Measurements from ENCODE around the gene THSD4. TPM values are rescaled to one million over a fixed set of nuclear protein-coding genes. Genes with fewer than 3 reads are reported as not detected.

The THSD4 gene
- total RNA-seq, 4 donors from 2014 or later: 16.6 to 25.3 (median 24.1) TPM

DNA sequence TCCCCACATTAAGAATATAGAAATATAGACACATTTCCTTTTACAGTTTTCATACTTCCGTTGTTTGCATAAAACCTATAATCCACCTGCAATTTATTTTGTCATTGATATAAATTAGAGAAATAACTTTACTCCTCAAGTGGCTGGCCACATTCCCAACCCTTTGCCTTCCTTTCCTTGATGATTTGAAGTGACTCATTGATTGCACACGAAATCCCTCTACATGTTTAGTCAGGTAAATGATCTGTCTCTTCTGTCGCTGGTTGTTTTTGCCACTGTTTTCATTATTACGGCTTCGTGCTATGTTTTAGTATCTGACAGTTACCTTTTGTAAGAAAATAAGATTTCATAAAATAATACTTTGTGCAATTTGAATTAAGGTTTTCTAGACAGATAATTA, 422.9 kb downstream of the THSD4 start:
- no peaks in the 10 kb centered on the region for H3K4me1 ChIP-seq
- H3K27me3 ChIP-seq: no peaks in the 10 kb centered on the region
- no peak overlapping the region for H3K27ac ChIP-seq
- 65% methylated on average over 5 of the region's 5 CpGs for WGBS
- no peak overlapping the region for H3K4me3 ChIP-seq
- DNase-seq (ENCODE audit: low spot score in 2 of 2): no peak
- TF ChIP-seq EP300 (IDR thresholded peaks at IDR 0.05) (no peak), POLR2AphosphoS5 (IDR thresholded peaks at IDR 0.05) (no peak)
- TF ChIP-seq, protein P1, sequence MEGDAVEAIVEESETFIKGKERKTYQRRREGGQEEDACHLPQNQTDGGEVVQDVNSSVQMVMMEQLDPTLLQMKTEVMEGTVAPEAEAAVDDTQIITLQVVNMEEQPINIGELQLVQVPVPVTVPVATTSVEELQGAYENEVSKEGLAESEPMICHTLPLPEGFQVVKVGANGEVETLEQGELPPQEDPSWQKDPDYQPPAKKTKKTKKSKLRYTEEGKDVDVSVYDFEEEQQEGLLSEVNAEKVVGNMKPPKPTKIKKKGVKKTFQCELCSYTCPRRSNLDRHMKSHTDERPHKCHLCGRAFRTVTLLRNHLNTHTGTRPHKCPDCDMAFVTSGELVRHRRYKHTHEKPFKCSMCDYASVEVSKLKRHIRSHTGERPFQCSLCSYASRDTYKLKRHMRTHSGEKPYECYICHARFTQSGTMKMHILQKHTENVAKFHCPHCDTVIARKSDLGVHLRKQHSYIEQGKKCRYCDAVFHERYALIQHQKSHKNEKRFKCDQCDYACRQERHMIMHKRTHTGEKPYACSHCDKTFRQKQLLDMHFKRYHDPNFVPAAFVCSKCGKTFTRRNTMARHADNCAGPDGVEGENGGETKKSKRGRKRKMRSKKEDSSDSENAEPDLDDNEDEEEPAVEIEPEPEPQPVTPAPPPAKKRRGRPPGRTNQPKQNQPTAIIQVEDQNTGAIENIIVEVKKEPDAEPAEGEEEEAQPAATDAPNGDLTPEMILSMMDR (IDR thresholded peaks at IDR 0.05): no peak
- H3K9me3 ChIP-seq: no peaks in the 10 kb centered on the region
- no peaks in the 10 kb centered on the region for H3K36me3 ChIP-seq

- DNase-seq (ENCODE audit: low spot score in 2 of 2): no peak
- H3K4me3 ChIP-seq: no peak overlapping the region
- H3K9me3 ChIP-seq: no peaks in the 10 kb centered on the region
- TF ChIP-seq POLR2A (IDR thresholded peaks at IDR 0.05) (no peak), EP300 (IDR thresholded peaks at IDR 0.05) (no peak), POLR2AphosphoS5 (IDR thresholded peaks at IDR 0.05) (no peak)
- TF ChIP-seq, protein P1 (IDR thresholded peaks at IDR 0.05): no peak
- no peaks in the 10 kb centered on the region for H3K4me1 ChIP-seq
- 57% methylated on average over 2 of the region's 2 CpGs for WGBS
- H3K27ac ChIP-seq: no peak overlapping the region
- no peaks in the 10 kb centered on the region for H3K27me3 ChIP-seq
- no peaks in the 10 kb centered on the region for H3K36me3 ChIP-seq
Observed at GRCh38 chr15:71541746-71542145, 426.5 kb downstream of the THSD4 start.

DNA sequence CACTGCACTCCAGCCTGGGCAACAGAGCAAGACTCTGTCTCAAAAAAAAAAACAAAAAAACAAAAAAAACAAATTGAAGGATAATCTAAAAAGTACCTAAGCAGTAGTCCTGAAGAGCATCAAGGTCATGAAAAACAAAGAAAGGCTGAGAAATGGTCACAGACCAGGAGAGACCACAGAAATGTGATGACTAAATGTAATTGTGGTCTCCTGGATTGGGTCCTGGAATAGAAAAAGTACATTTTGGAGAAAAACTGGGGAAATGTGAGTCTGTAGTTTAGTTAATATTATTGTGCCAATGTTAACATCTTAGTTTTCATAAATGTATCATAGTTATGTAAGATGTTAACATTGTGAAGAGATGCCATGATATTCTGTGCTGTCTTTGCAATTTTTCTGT, 427.6 kb downstream of the THSD4 start:
- no peaks in the 10 kb centered on the region for H3K36me3 ChIP-seq
- DNase-seq (ENCODE audit: low spot score in 2 of 2): no peak
- H3K27me3 ChIP-seq: no peaks in the 10 kb centered on the region
- no peak overlapping the region for H3K4me3 ChIP-seq
- peaks cover 7% of the 10 kb centered on the region for H3K4me1 ChIP-seq
- TF ChIP-seq POLR2AphosphoS5 (IDR thresholded peaks at IDR 0.05): no peak
- no peak for TF ChIP-seq POLR2A (IDR thresholded peaks at IDR 0.05)
- no peak for TF ChIP-seq EP300 (IDR thresholded peaks at IDR 0.05)
- TF ChIP-seq, protein P1 (IDR thresholded peaks at IDR 0.05): no peak
- no peak overlapping the region for H3K27ac ChIP-seq
- no peaks in the 10 kb centered on the region for H3K9me3 ChIP-seq

DNA sequence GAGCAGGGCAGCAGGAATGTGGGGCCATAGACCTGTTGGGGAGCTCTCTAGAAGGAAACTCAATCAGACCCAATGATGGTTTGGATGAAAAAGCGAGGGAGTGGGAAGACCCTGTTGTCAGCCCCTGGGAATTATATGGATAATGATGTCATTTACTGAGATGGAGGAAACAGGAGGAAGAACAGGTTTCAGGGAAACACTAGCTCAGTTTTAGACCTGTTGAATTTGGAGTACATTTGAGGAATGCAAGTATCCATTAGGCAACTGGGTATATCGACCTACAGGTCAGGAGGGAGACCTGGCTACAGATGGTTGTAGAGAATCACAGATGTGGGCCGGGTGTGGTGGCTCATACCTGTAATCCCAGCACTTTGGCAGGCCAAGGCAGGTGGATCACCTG, 428.1 kb downstream of the THSD4 start:
- WGBS: 75% methylated on average over 3 of the region's 3 CpGs
- Histone ChIP-seq H3K27ac (no peak overlapping the region), H3K4me3 (no peak overlapping the region), H3K36me3 (no peaks in the 10 kb centered on the region), H3K4me1 (peaks cover 7% of the 10 kb centered on the region), H3K27me3 (no peaks in the 10 kb centered on the region), H3K9me3 (no peaks in the 10 kb centered on the region)
- DNase-seq (ENCODE audit: low spot score in 2 of 2): no peak
- no peak for TF ChIP-seq POLR2AphosphoS5 (IDR thresholded peaks at IDR 0.05)
- no peak for TF ChIP-seq POLR2A (IDR thresholded peaks at IDR 0.05)
- no peak for TF ChIP-seq EP300 (IDR thresholded peaks at IDR 0.05)
- TF ChIP-seq, protein P1 (IDR thresholded peaks at IDR 0.05): no peak

- Histone ChIP-seq H3K4me1 (peaks cover 7% of the 10 kb centered on the region), H3K36me3 (no peaks in the 10 kb centered on the region), H3K4me3 (no peak overlapping the region), H3K9me3 (no peaks in the 10 kb centered on the region), H3K27ac (no peak overlapping the region), H3K27me3 (no peaks in the 10 kb centered on the region)
- TF ChIP-seq POLR2A (IDR thresholded peaks at IDR 0.05) (no peak), EP300 (IDR thresholded peaks at IDR 0.05) (no peak), POLR2AphosphoS5 (IDR thresholded peaks at IDR 0.05) (no peak)
- TF ChIP-seq, protein P1 (IDR thresholded peaks at IDR 0.05): no peak
- WGBS: 52% methylated on average over 5 of the region's 5 CpGs
- DNase-seq (ENCODE audit: low spot score in 2 of 2): no peak
Observed at GRCh38 chr15:71545223-71545760, 430.0 kb downstream of the THSD4 start.

Data from suprapubic skin (tissue), 4 donors.